SK-N-MC (cell line): ENCODE data around the gene KCNC4.

Experiments used
- DNase-seq: peaks from one replicate; pipeline ENCODE4 v3.0.0-alpha.2; 2011; ENCODE audit warnings: low read depth, low spot score
- H3K27ac ChIP-seq: fragments of 200-600 bp; sonication (generic); 2 replicates; pipeline ENCODE4 v1.5.1; 2016; ENCODE audit warnings: mixed run types
- H3K36me3 ChIP-seq: fragments of 200-600 bp; sonication (generic); 2 replicates; pipeline ENCODE4 v1.6.1; 2017; ENCODE audit warnings: antibody characterized with exemption, low read length, mixed read lengths; ENCODE audit not compliant: insufficient read depth
- H3K4me3 ChIP-seq: fragments of 200-600 bp; sonication (generic); 2 replicates; pipeline ENCODE4 v1.5.1; 2016
- H3K9ac ChIP-seq: fragments of 200-600 bp; sonication (generic); 2 replicates; pipeline ENCODE4 v1.8.0; 2017; ENCODE audit warnings: mixed run types, mixed read lengths; ENCODE audit not compliant: insufficient read length
- H3K9me3 ChIP-seq: fragments of 200-600 bp; sonication (generic); 2 replicates; pipeline ENCODE4 v1.6.1; 2017; ENCODE audit warnings: low read depth, mild to moderate bottlenecking, antibody characterized with exemption, low read length, moderate library complexity, mixed read lengths
- EZH2 ChIP-seq: fragments of 200-600 bp; sonication (generic); IDR thresholded peaks from one replicate; pipeline ENCODE4 v1.6.1; 2017; ENCODE audit warnings: antibody characterized with exemption
- FOXP2 ChIP-seq: optimal IDR thresholded peaks from 2 replicates; pipeline ENCODE3; 2011; ENCODE audit warnings: mild to moderate bottlenecking, moderate library complexity; ENCODE audit not compliant: insufficient read depth; ENCODE audit errors: extremely low read length, control extremely low read depth
- POLR2AphosphoS5 ChIP-seq: IDR thresholded peaks from 2 replicates; pipeline ENCODE4 v1.6.1; 2012; ENCODE audit warnings: mild to moderate bottlenecking, low read depth, low read length, borderline replicate concordance

The KCNC4 gene

GRCh38 chr1:110205591-110206155, 4.4 kb upstream of the KCNC4 start:
- no peak for DNase-seq
- Histone ChIP-seq H3K9me3 (no peaks in the 10 kb centered on the region), H3K4me3 (no peak overlapping the region), H3K9ac (no peak overlapping the region), H3K27ac (no peak overlapping the region), H3K36me3 (no peaks in the 10 kb centered on the region)
- TF ChIP-seq EZH2 (no peak), POLR2AphosphoS5 (no peak), FOXP2 (no peak)

- Histone ChIP-seq H3K36me3 (no peaks in the 10 kb centered on the region), H3K9ac (no peak overlapping the region), H3K27ac (no peak overlapping the region), H3K4me3 (no peak overlapping the region), H3K9me3 (no peaks in the 10 kb centered on the region)
- TF ChIP-seq EZH2 = no peak
- no peak for TF ChIP-seq FOXP2
- no peak for TF ChIP-seq POLR2AphosphoS5
- DNase-seq = no peak
These were observed 3.7 kb upstream of the KCNC4 start for GRCh38 chr1:110206261-110206920.

GRCh38 chr1:110207831-110208230, 2.3 kb upstream of the KCNC4 start:
- Histone ChIP-seq H3K36me3 (no peaks in the 10 kb centered on the region), H3K9ac (no peak overlapping the region), H3K4me3 (no peak overlapping the region), H3K27ac (no peak overlapping the region), H3K9me3 (no peaks in the 10 kb centered on the region)
- DNase-seq = no peak
- no peak for TF ChIP-seq FOXP2
- no peak for TF ChIP-seq POLR2AphosphoS5
- no peak for TF ChIP-seq EZH2

- no peak for DNase-seq
- Histone ChIP-seq H3K27ac (no peak overlapping the region), H3K36me3 (no peaks in the 10 kb centered on the region), H3K9ac (no peak overlapping the region), H3K9me3 (no peaks in the 10 kb centered on the region), H3K4me3 (peak overlapping the region; percentile 90)
- no peak for TF ChIP-seq EZH2
- no peak for TF ChIP-seq POLR2AphosphoS5
- TF ChIP-seq FOXP2 = no peak
These were observed 1.0 kb upstream of the KCNC4 start for GRCh38 chr1:110208916-110209645.

GRCh38 chr1:110210604-110211495, 736 bp downstream of the KCNC4 start:
- DNase-seq = no peak
- Histone ChIP-seq H3K27ac (no peak overlapping the region), H3K9ac (peak overlapping the region; percentile 45), H3K36me3 (no peaks in the 10 kb centered on the region), H3K9me3 (no peaks in the 10 kb centered on the region), H3K4me3 (peak overlapping the region; percentile 90)
- no peak for TF ChIP-seq FOXP2
- no peak for TF ChIP-seq POLR2AphosphoS5
- TF ChIP-seq EZH2 = no peak

GRCh38 chr1:110211496-110212168, 1.5 kb downstream of the KCNC4 start:
- H3K27ac ChIP-seq = no peak overlapping the region
- H3K9me3 ChIP-seq = no peaks in the 10 kb centered on the region
- peak overlapping the region; percentile 90 for H3K4me3 ChIP-seq
- H3K9ac ChIP-seq = peak overlapping the region; percentile 45
- no peaks in the 10 kb centered on the region for H3K36me3 ChIP-seq
- TF ChIP-seq FOXP2 (no peak), EZH2 (no peak)
- no peak for DNase-seq

- Histone ChIP-seq H3K36me3 (no peaks in the 10 kb centered on the region), H3K27ac (no peak overlapping the region), H3K9me3 (no peaks in the 10 kb centered on the region), H3K9ac (no peak overlapping the region), H3K4me3 (peak overlapping the region; percentile 90)
- DNase-seq = no peak
- TF ChIP-seq POLR2AphosphoS5 (no peak), EZH2 (no peak), FOXP2 (no peak)
These were observed 2.3 kb downstream of the KCNC4 start for GRCh38 chr1:110212169-110213142.
